ENCODE measurements around the gene TMEM212. TPM values are rescaled to one million over a fixed set of nuclear protein-coding genes. Genes with fewer than 3 reads are reported as not detected.

TMEM212 gene
- total and polyA plus RNA-seq, 2 experiments from 2014 or later, result not detected

DNA sequence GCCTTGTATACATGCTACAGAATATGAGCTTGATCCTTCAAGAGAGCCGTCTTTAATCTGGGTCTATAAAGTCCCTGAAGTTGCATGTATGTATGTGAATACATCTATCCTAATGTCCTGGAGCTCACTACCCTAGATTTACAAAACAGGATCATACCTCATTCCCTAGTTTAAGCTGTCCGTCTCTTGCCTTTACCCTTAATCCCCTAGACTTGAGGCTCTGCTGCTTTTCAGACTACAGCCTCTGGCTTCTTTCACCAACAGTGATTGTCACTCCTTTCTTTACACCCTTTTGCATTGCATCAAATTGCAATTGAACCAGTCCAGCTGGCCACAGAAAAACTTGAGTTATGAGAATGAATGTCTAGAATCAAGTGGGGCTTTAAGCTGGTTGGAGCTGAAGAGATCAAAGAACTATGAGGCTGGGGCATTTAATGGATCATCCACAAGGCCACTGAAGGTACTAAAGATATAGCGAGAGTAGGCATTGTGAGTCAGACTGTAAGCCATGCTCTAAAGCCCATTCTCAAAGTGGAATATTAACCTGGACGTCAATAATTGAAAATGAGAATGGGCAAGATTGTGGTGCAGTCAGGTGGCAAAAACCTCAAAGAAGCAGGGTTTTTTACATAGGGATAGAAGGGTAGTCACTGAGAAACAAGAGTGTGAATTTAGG lies 20.6 kb upstream of the TMEM212 start:
- no peaks in the 10 kb centered on the region for H4K20me1 ChIP-seq (ENCODE audit: insufficient read depth, poor library complexity, severe bottlenecking)
- H3K27me3 ChIP-seq, result no peaks in the 10 kb centered on the region
- H3K79me2 ChIP-seq, result no peaks in the 10 kb centered on the region
- 36% methylated on average over 4 of the region's 4 CpGs for WGBS (ENCODE audit: low lambda C conversion rate, missing lambda C conversion rate)
- TF ChIP-seq, protein P1, sequence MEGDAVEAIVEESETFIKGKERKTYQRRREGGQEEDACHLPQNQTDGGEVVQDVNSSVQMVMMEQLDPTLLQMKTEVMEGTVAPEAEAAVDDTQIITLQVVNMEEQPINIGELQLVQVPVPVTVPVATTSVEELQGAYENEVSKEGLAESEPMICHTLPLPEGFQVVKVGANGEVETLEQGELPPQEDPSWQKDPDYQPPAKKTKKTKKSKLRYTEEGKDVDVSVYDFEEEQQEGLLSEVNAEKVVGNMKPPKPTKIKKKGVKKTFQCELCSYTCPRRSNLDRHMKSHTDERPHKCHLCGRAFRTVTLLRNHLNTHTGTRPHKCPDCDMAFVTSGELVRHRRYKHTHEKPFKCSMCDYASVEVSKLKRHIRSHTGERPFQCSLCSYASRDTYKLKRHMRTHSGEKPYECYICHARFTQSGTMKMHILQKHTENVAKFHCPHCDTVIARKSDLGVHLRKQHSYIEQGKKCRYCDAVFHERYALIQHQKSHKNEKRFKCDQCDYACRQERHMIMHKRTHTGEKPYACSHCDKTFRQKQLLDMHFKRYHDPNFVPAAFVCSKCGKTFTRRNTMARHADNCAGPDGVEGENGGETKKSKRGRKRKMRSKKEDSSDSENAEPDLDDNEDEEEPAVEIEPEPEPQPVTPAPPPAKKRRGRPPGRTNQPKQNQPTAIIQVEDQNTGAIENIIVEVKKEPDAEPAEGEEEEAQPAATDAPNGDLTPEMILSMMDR (IDR thresholded peaks at IDR 0.05; ENCODE audit: poor library complexity), result no peak
- TF ChIP-seq EZH2 (IDR thresholded peaks at IDR 0.05; ENCODE audit: borderline replicate concordance) (no peak), EZH2phosphoT487 (IDR thresholded peaks at IDR 0.05; ENCODE audit: low read depth, severe bottlenecking, unreplicated experiment) (no peak)
- no peak overlapping the region for H3K4me3 ChIP-seq
- DNase-seq (ENCODE audit: low spot score), result no peak
- no peaks in the 10 kb centered on the region for H3K36me3 ChIP-seq (replicated peaks; ENCODE audit: insufficient read depth, low read depth)
- H3K4me2 ChIP-seq, result no peak overlapping the region
- peak overlapping the region; percentile 50 for H3K27ac ChIP-seq
- H3K9me2 ChIP-seq (replicated peaks; ENCODE audit: insufficient read depth), result no peaks in the 10 kb centered on the region
- H2AFZ ChIP-seq, result no peak overlapping the region
- H3K4me1 ChIP-seq (ENCODE audit: insufficient read depth), result peaks cover 20% of the 10 kb centered on the region
- H3K9me3 ChIP-seq (ENCODE audit: low read depth), result no peaks in the 10 kb centered on the region

GRCh38 chr3:171824116-171824515 lies 19.0 kb upstream of the TMEM212 start:
- WGBS (ENCODE audit: low lambda C conversion rate, missing lambda C conversion rate), result 85% methylated on average over 6 of the region's 6 CpGs
- no peaks in the 10 kb centered on the region for H3K27me3 ChIP-seq
- H3K9me3 ChIP-seq (ENCODE audit: low read depth), result no peaks in the 10 kb centered on the region
- no peak overlapping the region for H2AFZ ChIP-seq
- DNase-seq (ENCODE audit: low spot score), result no peak
- no peaks in the 10 kb centered on the region for H3K36me3 ChIP-seq (replicated peaks; ENCODE audit: insufficient read depth, low read depth)
- H3K4me1 ChIP-seq (ENCODE audit: insufficient read depth), result peaks cover 20% of the 10 kb centered on the region
- TF ChIP-seq, protein P1 (IDR thresholded peaks at IDR 0.05; ENCODE audit: poor library complexity), result no peak
- TF ChIP-seq EZH2 (IDR thresholded peaks at IDR 0.05; ENCODE audit: borderline replicate concordance) (no peak), EZH2phosphoT487 (IDR thresholded peaks at IDR 0.05; ENCODE audit: low read depth, severe bottlenecking, unreplicated experiment) (no peak)
- H3K79me2 ChIP-seq, result no peaks in the 10 kb centered on the region
- H3K4me2 ChIP-seq, result no peak overlapping the region
- H3K4me3 ChIP-seq, result no peak overlapping the region
- no peaks in the 10 kb centered on the region for H3K9me2 ChIP-seq (replicated peaks; ENCODE audit: insufficient read depth)
- H4K20me1 ChIP-seq (ENCODE audit: insufficient read depth, poor library complexity, severe bottlenecking), result no peaks in the 10 kb centered on the region
- H3K27ac ChIP-seq, result no peak overlapping the region

DNA sequence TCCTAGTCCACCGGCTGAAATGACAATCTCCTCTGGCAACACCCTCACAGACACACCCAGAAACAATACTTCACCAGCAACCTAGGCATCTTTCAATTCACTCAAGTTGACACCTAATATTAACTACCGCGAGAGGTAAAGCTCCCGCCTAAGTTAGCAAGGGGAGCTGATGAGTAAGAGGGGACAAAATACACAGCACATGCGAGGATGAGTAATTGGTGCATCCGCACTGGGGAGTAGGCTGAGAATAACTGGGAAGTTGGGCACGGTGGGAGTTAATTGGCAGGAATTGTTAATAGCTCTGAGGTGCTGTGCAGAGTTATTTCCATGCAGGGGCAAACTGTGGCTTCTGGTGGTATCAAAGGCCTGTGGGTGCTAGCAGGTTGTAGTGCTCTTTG lies 18.3 kb upstream of the TMEM212 start:
- WGBS (ENCODE audit: low lambda C conversion rate, missing lambda C conversion rate), result 74% methylated on average over 7 of the region's 7 CpGs
- H3K36me3 ChIP-seq (replicated peaks; ENCODE audit: insufficient read depth, low read depth), result no peaks in the 10 kb centered on the region
- peaks cover 24% of the 10 kb centered on the region for H3K4me1 ChIP-seq (ENCODE audit: insufficient read depth)
- H3K4me2 ChIP-seq, result no peak overlapping the region
- no peaks in the 10 kb centered on the region for H4K20me1 ChIP-seq (ENCODE audit: insufficient read depth, poor library complexity, severe bottlenecking)
- no peak for DNase-seq (ENCODE audit: low spot score)
- H3K9me2 ChIP-seq (replicated peaks; ENCODE audit: insufficient read depth), result no peaks in the 10 kb centered on the region
- TF ChIP-seq EZH2 (IDR thresholded peaks at IDR 0.05; ENCODE audit: borderline replicate concordance) (no peak), EZH2phosphoT487 (IDR thresholded peaks at IDR 0.05; ENCODE audit: low read depth, severe bottlenecking, unreplicated experiment) (no peak)
- TF ChIP-seq, protein P1 (IDR thresholded peaks at IDR 0.05; ENCODE audit: poor library complexity), result no peak
- H3K4me3 ChIP-seq, result no peak overlapping the region
- no peaks in the 10 kb centered on the region for H3K27me3 ChIP-seq
- H3K27ac ChIP-seq, result peak overlapping the region; percentile 67
- H3K79me2 ChIP-seq, result no peaks in the 10 kb centered on the region
- no peak overlapping the region for H2AFZ ChIP-seq
- H3K9me3 ChIP-seq (ENCODE audit: low read depth), result no peaks in the 10 kb centered on the region
